GM19025 (cell line): ENCODE measurements around the gene ARMH1.
A peak's percentile ranks its signal among the peaks of the same experiment; 100 is the strongest.
"Not testable (repeated sequence)": the region's sequence is repeated elsewhere in the genome, so short reads cannot be mapped to it uniquely, and the experiment has no call there.

ENCODE experiments used
- ATAC-seq: cut with Tn5 transposase; IDR thresholded peaks from one replicate; pipeline ENCODE4 v1.9.1; 2021; ENCODE audit warnings: mild to moderate bottlenecking, low read depth, moderate library complexity; ENCODE audit not compliant: unreplicated experiment

Gene ARMH1

DNA sequence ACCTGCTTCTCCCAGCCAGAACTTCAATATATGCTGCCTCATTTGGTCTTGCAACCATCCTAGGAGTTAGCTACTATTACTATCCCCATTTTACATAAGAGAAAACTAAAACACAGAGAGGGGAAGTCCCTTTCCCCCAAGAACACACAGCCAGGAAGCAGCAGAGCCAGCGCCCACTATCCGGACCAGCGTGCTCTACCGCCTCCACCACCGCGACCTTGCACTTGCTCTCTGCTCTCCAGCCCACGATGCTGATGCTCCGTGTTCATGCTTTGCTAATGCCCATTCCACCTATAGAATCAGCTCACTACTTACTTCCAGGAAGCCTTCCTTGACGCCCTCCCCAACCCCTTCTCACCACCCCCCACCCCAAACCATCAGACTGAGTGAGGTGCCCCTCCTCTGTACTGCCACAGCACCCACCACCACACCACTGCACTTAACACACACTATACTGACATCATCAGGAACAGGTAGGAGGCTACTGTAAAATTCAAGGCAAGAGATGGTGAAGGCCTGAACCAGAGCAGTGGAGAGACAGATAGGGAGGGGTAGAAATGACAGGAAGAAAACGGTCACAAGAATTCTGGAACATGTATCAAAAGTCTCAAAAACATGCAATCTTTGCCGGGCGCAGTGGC lies 9.7 kb upstream of the ARMH1 start:
- no peak for ATAC-seq

GRCh38 chr1:44666719-44667118 lies 7.8 kb upstream of the ARMH1 start:
- ATAC-seq = not testable (repeated sequence)

DNA sequence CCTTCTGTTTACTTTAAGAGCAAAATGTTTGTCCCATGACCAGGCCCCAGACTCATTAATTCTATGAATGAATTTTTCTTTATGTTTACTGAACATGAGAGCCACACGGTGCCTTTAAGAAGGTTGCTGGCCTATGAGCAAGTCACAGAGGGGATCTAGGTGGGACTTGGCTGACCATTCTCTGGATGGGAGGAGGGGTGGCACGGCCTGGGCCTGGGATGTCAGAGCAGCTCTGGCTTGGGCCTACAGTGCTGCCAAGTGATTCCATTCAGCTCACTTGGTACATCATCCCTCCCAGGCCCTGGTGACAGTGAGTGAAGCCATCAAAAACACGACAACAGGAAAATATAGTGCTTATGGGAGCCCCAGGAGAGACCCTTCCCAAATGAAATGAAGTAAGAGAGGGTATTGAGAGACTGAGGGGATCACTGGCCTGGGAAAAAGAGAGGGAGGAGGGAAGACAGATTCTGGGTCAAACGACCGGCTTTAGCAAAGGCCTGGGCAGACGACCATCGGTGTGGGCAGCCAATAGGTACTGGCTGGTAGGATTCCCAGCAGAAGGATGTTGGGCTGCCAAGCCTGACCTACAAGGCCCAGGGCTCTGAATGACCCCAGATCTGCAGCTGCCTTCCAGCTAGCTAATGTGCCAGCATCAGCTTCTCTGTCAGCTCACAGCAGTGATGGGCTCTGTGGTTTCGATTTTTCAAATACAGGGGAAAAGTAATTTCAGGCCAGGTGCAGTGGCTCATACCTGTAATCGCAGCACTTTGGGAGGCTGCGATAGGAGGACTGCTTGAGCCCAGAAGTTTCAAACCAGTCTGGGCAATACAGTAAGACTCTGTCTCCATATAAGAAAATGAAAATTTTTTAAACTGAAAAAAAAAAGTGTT lies 3.5 kb upstream of the ARMH1 start:
- ATAC-seq = no peak

DNA sequence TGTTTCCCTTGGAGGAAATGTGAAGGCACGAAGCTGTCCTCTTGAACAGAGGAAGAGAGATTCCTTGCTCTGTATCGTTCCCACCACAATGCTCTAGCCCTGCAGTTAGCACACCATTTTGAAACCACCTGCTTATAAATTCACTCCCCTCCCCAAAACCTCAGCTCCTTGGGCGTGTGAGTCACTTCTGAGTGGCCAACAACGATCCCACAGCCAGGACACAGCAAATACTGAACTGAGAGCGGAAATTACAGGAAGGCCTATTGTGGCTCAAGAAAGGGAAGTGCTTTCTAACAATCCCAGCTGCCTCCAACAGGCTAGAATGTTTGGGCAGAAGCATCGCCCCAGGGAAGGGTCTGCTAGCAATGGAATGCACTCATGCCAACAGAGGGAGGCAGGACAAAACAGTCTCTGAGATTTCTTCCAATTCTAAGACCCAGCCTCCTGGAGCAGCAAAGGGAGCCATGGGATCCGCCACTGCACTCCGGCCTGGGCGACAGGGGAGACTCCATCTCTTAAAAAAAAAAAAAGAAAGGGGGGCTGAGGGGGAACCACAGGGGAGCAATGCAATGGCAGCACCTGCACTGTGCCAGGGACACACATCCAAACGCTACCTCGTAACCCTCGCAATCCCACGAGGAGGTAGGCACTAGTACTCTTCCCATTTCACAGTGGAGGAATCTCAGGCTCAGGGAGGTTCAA lies 2.1 kb upstream of the ARMH1 start:
- no peak for ATAC-seq

- no peak for ATAC-seq
Observed at GRCh38 chr1:44672961-44673674, 1.4 kb upstream of the ARMH1 start.

GRCh38 chr1:44673675-44674112 lies 820 bp upstream of the ARMH1 start:
- no peak for ATAC-seq

GRCh38 chr1:44675186-44675585 lies 672 bp downstream of the ARMH1 start:
- no peak for ATAC-seq

GRCh38 chr1:44676484-44677200 lies 2.1 kb downstream of the ARMH1 start:
- no peak for ATAC-seq

- no peak for ATAC-seq
Observed at GRCh38 chr1:44677201-44677766, 2.8 kb downstream of the ARMH1 start.

DNA sequence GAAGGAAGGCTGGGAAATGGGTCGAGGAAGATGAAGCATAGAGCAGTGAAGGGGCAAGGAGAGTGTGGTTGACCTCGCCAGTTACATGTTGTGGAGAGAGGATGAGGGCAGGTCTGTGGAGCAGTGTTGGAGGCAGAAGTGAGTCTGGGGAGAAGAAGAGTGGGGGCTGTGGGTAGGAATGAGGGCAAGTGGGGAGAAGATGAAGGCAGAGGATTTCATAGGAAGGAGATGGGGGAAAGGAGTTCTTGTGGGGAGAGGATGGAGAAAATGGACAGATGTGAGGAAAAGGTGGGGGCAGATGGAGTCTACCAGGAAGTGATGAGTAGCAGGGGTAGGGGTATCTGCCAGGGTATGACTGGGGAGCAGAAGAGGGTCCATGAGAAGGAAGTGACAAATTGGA lies 3.6 kb downstream of the ARMH1 start:
- no peak for ATAC-seq

DNA sequence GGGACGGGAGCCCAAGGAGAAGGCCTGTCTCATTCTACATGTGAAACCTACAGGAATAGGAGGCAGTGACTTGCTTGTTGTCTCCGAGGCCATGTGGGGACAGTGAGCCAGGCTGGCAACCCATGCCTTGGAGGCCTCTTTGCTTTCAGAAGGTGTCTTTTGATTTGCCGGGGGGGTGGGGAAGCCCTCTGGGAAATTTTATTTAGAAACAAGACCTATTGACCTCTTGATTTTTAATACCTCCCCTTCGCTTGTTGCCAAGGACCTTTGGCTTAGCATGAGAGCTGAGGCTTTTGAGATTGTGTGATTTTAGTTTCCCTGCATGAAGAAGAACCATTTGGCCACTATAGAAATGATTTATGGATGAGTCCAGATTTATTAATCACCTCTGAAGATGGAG lies 4.1 kb downstream of the ARMH1 start:
- ATAC-seq = no peak

GRCh38 chr1:44679468-44679867 lies 5.0 kb downstream of the ARMH1 start:
- ATAC-seq = no peak

DNA sequence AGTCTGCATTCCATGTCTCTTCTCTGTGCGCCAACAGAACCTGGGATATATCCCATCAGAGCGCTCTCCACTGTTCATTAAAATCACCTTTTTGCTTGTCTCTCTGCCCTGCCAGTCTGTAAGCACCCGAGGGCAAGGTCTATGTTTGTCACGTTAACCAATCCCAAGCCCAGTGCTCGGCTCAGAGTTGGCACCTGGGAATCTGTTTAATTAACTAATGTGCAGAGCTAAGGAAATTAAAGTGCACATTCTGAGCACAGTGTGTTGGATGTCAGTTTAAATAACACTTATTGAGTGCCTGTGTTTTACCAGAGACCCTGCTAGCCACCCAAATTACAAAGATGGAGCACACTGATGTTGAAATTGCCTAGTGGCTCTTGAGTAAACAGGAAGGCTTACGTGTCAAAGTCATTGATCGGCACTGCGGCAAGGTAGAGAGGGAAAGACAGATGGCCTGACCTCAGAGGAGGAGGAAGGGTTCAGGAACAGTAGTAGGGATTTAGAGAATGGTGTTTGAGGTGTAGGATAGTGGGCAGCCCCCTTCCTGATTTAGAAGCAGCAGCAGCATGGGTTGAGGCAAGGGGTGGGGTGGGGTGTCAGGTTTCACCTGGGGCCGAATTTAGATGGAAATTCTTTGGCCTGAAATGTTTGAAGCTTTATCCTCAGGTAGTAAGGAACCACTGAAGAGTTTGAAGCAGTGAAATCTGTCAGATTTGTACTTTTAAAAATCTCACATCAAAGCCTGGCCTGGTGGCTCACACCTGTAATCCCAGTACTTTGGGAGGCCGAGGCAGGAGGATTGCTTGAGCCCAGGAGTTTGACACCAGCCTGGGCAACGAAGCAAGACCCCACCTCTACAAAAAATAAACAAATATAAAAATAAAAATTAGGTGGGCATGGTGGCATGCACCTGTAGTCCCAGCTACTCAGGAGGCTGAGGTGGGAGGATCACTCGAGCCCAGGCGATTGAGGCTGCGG lies 7.7 kb downstream of the ARMH1 start:
- no peak for ATAC-seq

- no peak for ATAC-seq
Observed at GRCh38 chr1:44682883-44683265, 8.4 kb downstream of the ARMH1 start.

GRCh38 chr1:44684525-44684924 lies 10.0 kb downstream of the ARMH1 start:
- ATAC-seq = peak; percentile 67

- no peak for ATAC-seq
Observed at GRCh38 chr1:44685218-44685617, 10.7 kb downstream of the ARMH1 start.

DNA sequence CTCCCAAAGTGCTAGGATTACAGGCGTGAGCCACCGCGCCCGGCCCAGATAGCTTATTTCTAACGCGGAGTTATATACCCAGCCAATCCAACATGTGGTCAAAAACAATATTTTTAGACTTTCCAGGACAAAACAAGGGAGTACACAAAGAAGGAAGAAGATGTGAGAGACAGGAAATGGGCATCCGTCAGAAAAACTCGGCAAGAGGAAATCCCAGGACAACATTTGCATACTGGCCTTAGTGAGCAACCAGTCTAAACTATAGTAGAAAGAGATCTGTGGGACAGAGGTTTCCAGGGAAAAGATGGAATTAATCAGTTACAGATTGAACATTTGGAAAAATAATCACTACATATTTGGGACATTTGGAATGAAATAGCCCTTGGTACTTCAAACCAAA lies 11.4 kb downstream of the ARMH1 start:
- no peak for ATAC-seq

DNA sequence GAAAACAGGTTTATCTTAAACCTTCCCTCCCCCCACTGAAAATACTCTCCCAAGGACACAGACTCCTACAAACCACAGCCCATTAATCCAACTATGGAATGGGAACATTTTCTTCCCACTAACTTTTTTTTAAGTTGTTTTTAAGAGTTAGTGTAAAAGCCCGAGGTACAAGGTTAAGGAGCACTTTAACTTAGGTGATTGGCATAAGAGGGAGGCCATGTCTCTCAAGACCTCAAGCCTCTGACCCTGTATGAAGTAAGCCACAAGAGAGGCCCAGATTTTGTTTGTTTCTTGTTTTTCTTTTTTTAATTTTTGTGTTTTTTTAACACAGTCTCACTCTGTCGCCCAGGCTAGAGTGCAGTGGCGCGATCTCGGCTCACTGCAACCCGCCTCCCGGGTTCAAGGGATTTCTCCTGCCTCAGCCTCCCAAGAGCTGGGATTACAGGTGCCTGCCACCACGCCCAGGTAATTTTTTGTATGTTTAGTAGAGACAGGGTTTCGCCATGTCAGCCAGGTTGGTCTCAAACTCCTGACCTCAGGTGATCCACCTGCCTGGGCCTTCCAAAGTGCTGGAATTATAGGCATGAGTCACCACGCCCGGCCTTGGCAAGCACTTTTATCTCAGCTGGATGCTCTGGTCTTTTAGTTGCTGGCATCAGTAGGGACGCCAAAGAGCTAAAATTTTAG lies 14.4 kb downstream of the ARMH1 start:
- no peak for ATAC-seq
